NCI-H1417 treated with DMSO at 0.1 percent for 48 hours (cell line): ENCODE measurements around the gene KLF11.
"Not testable (repeated sequence)": the region's sequence is repeated elsewhere in the genome, so short reads cannot be mapped to it uniquely, and the experiment has no call there.

Source experiments
- DNase-seq: peaks from one replicate; lab custom pipeline; 2025; lab: John Stamatoyannopoulos, UW

Gene KLF11

DNA sequence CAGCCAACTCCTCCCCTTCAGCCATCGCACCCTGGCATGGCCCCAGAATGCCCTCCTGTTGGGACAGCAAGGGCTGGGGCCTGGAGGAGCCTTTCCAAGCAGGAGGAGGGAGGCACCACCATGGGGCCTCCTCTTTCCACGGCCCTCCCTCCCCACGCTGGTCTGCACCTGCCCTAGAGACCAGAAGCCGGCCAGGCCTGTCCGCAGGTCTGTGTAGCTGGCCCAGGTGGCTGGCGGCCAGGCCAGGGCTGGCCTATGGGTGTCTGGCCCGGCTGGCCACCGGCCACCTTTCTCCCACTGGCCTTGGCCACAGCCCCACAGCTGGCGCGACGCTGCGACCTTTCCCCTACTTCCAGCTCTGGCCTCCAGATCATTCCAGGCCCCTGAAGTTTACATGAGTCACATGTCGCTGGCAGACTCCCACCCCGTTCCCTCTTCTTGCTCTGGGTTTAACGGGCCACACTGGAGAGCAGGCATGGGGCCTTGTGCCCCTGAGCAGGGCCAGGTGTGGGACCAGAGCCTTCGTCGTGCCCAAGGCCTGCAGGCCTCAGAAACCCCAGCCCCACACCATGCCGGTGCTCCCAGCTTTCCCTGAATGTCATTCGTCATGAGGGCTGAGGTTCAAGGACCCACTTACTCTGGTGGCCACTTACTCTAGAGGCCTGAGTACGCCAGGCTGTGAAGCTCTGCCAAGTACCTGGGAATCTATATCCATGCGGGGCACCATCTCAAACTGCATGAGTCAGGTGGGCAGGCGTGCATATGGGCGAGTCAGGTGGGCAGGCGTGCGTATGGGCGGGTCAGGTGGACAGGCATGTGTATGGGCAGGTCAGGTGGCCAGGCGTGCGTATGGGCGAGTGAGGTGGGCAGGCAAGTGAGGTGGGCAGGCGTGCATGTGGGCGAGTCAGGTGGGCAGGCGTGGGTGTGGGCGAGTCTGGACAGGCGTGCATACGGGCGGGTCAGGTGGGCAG, 33.3 kb upstream of the KLF11 start:
- DNase-seq, result no peak

GRCh38 chr2:10010861-10011605, 32.3 kb upstream of the KLF11 start:
- not testable (repeated sequence) for DNase-seq

DNA sequence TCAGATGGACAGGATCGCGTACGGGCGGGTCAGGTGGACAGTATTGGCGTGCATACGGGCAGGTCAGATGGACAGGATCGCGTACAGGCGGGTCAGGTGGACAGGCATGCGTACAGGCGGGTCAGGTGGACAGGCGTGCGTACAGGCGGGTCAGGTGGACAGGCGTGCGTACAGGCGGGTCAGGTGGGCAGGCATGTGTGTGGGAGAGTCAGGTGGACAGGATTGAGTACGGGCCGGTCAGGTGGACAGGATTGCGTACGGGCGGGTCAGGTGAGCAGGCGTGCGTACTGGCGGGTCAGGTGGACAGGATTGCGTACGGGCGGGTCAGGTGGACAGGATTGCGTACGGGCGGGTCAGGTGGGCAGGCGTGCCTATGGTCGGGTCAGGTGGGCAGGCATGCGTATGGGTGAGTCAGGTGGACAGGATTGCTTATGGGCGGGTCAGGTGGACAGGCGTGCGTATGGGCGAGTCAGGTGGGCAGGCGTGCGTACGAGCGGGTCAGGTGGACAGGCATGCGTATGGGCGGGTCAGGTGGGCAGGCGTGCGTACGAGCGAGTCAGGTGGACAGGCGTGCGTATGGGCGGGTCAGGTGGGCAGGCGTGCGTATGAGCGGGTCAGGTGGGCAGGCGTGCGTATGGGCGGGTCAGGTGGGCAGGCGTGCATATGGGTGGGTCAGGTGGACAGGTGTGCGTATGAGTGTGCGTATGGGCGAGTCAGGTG, 31.6 kb upstream of the KLF11 start:
- DNase-seq, result not testable (repeated sequence)

- DNase-seq, result not testable (repeated sequence)
These were observed 30.9 kb upstream of the KLF11 start for GRCh38 chr2:10012366-10012962.

GRCh38 chr2:10012963-10013461, 30.3 kb upstream of the KLF11 start:
- no peak for DNase-seq

GRCh38 chr2:10013651-10014417, 29.5 kb upstream of the KLF11 start:
- not testable (repeated sequence) for DNase-seq

GRCh38 chr2:10014418-10015190, 28.7 kb upstream of the KLF11 start:
- DNase-seq, result no peak

DNA sequence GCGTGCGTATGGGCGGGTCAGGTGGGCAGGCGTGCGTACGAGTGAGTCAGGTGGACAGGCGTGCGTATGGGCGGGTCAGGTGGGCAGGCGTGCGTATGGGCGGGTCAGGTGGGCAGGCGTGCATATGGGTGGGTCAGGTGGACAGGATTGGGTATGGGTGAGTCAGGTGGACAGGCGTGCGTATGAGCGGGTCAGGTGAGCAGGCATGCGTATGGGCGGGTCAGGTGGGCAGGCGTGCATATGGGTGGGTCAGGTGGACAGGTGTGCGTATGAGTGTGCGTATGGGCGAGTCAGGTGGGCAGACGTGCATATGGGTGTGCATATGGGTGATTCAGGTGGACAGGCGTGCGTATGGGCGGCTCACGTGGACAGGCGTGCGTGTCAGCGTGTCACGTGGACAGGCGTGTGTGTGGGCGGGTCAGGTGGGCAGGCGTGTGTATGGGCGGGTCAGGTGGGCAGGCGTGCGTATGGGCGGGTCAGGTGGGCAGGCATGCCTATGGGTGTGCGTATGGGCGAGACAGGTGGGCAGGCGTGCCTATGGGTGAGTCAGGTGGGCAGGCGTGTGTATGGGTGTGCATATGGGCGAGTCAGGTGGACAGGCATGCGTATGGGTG, 27.9 kb upstream of the KLF11 start:
- DNase-seq, result not testable (repeated sequence)

DNA sequence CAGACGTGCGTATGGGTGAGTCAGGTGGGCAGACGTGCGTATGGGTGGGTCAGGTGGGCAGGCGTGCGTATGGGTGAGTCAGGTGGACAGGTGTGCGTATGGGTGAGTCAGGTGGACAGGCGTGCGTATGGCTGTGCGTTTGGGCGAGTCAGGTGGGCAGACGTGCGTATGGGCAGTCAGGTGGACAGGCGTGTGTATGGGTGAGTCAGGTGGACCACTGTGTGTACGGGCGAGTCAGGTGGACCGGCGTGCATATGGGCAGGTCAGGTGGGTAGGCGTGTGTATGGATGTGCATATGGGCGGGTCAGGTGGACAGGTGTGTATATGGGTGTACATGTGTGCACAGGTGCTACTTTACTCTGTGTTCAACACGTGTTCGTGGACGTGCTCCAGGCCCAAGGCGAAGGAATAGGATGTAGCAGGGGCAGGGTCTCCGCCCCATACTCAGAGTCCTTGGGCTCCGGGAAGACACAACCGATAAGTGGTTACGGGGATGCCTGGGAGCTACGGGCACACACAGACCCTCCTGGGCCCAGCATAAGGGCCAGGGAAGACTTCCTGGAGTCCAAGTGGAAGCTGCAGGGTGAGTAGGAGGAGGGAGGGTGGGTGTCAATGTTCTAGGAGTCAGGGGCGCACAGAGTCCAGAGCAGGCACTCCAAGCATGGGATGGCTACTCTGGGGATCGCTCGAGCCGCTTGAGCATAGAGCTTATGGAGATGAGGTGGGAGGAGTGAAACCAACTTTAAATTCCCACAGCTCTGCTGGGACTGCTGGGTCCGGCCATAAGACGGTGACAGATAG, 27.1 kb upstream of the KLF11 start:
- DNase-seq, result no peak

GRCh38 chr2:10016802-10017258, 26.5 kb upstream of the KLF11 start:
- DNase-seq, result no peak

- DNase-seq, result no peak
These were observed 25.9 kb upstream of the KLF11 start for GRCh38 chr2:10017313-10017941.

- no peak for DNase-seq
These were observed 24.2 kb upstream of the KLF11 start for GRCh38 chr2:10019174-10019573.

GRCh38 chr2:10019602-10020400, 23.5 kb upstream of the KLF11 start:
- no peak for DNase-seq

DNA sequence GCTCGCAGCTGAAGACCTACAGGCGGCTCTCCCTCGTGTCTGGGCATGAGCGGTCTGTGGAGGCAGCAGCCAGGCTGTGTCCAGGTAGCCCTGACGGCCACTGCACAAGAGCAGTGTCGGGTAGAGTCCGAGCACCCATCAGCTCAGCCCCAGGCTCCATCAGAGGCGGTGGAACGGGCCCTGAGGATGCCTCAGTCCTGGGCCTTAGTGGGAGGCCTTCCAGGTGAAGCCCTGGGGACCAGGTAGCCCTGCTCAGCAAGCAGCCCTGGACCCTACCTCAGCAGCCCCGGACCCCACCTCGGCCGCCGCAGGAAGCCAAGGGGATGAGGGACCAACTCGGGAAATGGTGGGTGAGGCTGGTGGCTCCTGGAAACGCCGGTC, 21.3 kb upstream of the KLF11 start:
- no peak for DNase-seq

DNA sequence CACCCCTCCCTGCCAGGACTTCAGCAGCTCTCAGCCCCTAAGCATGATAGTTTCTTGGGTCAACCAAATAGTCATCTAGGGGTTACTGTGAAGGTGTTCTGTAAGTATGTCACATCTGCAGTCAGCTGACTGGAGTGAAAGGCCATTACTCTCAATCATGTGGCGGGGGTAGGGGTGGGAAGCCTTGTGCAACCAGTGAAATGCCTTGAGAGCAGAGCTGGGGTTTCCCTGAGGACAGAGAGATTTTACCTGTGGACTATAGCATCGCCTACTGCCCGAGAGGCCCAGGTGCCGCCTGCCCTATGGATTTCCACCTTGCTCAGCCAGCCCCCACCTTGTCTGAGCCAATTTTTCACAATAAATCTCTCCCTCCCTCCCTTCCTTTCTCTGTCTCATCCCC, 20.9 kb upstream of the KLF11 start:
- DNase-seq, result no peak

GRCh38 chr2:10022966-10023662, 20.2 kb upstream of the KLF11 start:
- no peak for DNase-seq
